ENCODE results near the gene CENATAC. TPM values are rescaled to one million over a fixed set of nuclear protein-coding genes. Genes with fewer than 3 reads are reported as not detected.

CENATAC gene
- total and polyA plus RNA-seq, 8 donors, result 9.1 to 86.2 (median 17.0) TPM

- peak in 1 of 6 donors; percentile 9 for DNase-seq
- TF ChIP-seq CTCF (IDR thresholded peaks at IDR 0.05), result no peak
- Histone ChIP-seq H3K27ac (no peak overlapping the region), H3K36me3 (peaks cover 2 to 31% (median 13%) of the 10 kb centered on the region in 3 donors), H3K9me3 (no peaks in the 10 kb centered on the region), H3K4me3 (no peak overlapping the region), H3K4me1 (no peaks in the 10 kb centered on the region), H3K27me3 (no peaks in the 10 kb centered on the region)
- ATAC-seq, result no peak
- intact Hi-C loops (cut with DNase I), result no loop called here
- WGBS, 2 donors, result 79 to 85% methylated on average over 9 of the region's 9 CpGs
- no peak for FAIRE-seq
Observed at GRCh38 chr11:119042927-119043326, 45.0 kb downstream of the CENATAC start.

GRCh38 chr11:119044708-119045107 is 46.8 kb downstream of the CENATAC start:
- Histone ChIP-seq H3K27me3 (no peaks in the 10 kb centered on the region), H3K36me3 (peaks cover 2 to 47% (median 31%) of the 10 kb centered on the region in 3 donors), H3K27ac (no peak overlapping the region), H3K9me3 (no peaks in the 10 kb centered on the region), H3K4me1 (no peaks in the 10 kb centered on the region), H3K4me3 (no peak overlapping the region)
- intact Hi-C loops (cut with DNase I), result no loop called here
- FAIRE-seq, result no peak
- TF ChIP-seq CTCF (IDR thresholded peaks at IDR 0.05), result no peak
- no peak for DNase-seq
- ATAC-seq, result no peak
- 76 to 93% methylated on average over 6 of the region's 6 CpGs for WGBS, 2 donors

- no peak for DNase-seq
- peaks cover 6 to 61% (median 37%) of the 10 kb centered on the region in 3 donors for H3K36me3 ChIP-seq
- no peak for ATAC-seq
- no peak for TF ChIP-seq CTCF (IDR thresholded peaks at IDR 0.05)
- no peaks in the 10 kb centered on the region for H3K4me1 ChIP-seq
- H3K27ac ChIP-seq, result no peak overlapping the region
- 94 to 96% methylated on average over 6 of the region's 6 CpGs for WGBS, 2 donors
- H3K9me3 ChIP-seq, result no peaks in the 10 kb centered on the region
- H3K4me3 ChIP-seq, result no peak overlapping the region
- H3K27me3 ChIP-seq, result no peaks in the 10 kb centered on the region
- intact Hi-C loops (cut with DNase I), result no loop called here
- no peak for FAIRE-seq
Observed at GRCh38 chr11:119046489-119046888, 48.6 kb downstream of the CENATAC start.

GRCh38 chr11:119047205-119047604 is 49.3 kb downstream of the CENATAC start:
- intact Hi-C loops (cut with DNase I), result no loop called here
- Histone ChIP-seq H3K4me3 (no peak overlapping the region), H3K36me3 (peaks cover 6 to 69% (median 43%) of the 10 kb centered on the region in 3 donors), H3K9me3 (no peaks in the 10 kb centered on the region), H3K27ac (no peak overlapping the region), H3K27me3 (no peaks in the 10 kb centered on the region), H3K4me1 (no peaks in the 10 kb centered on the region)
- FAIRE-seq, result no peak
- ATAC-seq, result no peak
- no peak for TF ChIP-seq CTCF (IDR thresholded peaks at IDR 0.05)
- 93 to 95% methylated on average over 6 of the region's 6 CpGs for WGBS, 2 donors
- peak in 1 of 6 donors; percentile 13 for DNase-seq

- H3K9me3 ChIP-seq, result no peaks in the 10 kb centered on the region
- no peaks in the 10 kb centered on the region for H3K4me1 ChIP-seq
- no peak for TF ChIP-seq CTCF (IDR thresholded peaks at IDR 0.05)
- peak in 1 of 6 donors; percentile 42 for DNase-seq
- no peak overlapping the region for H3K4me3 ChIP-seq
- FAIRE-seq, result no peak
- intact Hi-C loops (cut with DNase I), result no loop called here
- H3K36me3 ChIP-seq, result peaks cover 9 to 82% (median 50%) of the 10 kb centered on the region in 3 donors
- WGBS, 2 donors, result 92 to 93% methylated on average over 9 of the region's 9 CpGs
- H3K27ac ChIP-seq, result no peak overlapping the region
- no peaks in the 10 kb centered on the region for H3K27me3 ChIP-seq
- ATAC-seq, result no peak
Observed at GRCh38 chr11:119048644-119049043, 50.7 kb downstream of the CENATAC start.

All from pancreas (tissue), 10 donors.